Hematopoietic multipotent progenitor cell treated with erythropoietin and hydrocortisone succinate and interleukin-3 and kit ligand, for 4 days (in vitro differentiated cells): ENCODE data around the gene SLC2A4.

Experiments
- DNase-seq: peaks from one replicate; pipeline ENCODE4 v3.0.0-alpha.2; 2015

The SLC2A4 gene

GRCh38 chr17:7307686-7308624, 26.4 kb downstream of the SLC2A4 start:
- peak; percentile 69 for DNase-seq

DNA sequence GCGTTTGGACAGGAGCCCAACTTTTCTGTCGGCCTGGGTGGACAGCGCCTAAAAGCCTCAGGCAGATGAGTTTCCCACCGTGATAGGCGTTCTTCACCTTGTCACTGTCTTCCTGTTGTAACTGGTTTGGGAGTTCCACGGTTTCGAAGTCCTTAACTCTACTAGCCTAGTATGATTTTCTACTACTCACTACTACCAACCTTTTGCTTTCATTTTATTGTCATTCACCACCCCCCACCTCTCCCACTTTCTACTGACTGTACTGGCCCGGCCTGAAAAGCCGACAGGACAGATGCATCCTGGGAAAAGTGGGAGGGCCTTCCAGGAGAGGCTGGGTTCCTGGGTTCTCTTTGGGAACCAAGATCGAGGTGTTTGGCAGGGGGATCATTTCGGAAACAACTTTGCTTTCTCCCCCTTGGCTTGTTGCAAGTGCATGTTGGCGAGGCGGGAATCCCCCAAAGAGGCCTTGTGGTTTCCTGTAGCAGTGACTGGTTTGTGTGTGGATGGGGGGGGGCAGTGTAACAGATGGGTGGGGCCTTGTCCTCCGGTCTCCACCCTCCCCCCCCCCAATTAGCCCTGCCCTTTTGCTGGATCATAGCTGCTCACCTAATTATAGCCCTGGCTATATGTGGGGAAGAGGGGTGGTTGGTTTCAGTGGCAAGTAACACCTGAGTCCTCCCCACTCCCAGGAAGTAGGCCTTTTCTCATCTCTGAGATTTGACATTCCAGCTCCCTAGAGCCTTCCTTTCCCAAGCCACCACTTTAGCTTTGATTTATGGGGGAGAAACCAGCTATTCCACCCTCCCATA, 27.3 kb downstream of the SLC2A4 start:
- DNase-seq, result peak; percentile 93

GRCh38 chr17:7309628-7310027, 28.1 kb downstream of the SLC2A4 start:
- DNase-seq, result no peak

DNA sequence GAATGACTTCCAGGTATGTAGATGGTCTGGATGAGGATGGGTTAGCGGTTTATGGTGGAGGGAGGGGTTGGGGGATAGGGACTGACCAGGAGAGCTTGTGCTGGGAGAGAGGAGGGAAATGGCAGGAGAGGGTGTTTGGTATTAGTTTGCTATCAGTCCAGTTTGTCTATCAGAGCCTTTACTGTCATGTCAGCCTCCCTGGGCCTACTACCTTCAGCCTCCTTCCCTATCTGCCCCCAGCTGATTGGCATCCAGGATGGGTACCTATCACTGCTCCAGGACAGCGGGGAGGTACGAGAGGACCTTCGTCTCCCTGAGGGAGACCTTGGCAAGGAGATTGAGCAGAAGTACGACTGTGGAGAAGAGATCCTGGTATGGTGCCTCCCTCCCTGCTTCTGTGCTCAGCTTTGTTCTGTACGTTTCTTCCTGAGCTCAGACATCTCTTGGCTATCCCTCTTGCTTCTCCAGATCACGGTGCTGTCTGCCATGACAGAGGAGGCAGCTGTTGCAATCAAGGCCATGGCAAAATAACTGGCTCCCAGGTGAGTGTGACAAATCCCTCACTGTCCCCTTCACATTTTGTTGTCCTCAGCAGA, 29.7 kb downstream of the SLC2A4 start:
- DNase-seq, result no peak

GRCh38 chr17:7312432-7313087, 31.0 kb downstream of the SLC2A4 start:
- no peak for DNase-seq

DNA sequence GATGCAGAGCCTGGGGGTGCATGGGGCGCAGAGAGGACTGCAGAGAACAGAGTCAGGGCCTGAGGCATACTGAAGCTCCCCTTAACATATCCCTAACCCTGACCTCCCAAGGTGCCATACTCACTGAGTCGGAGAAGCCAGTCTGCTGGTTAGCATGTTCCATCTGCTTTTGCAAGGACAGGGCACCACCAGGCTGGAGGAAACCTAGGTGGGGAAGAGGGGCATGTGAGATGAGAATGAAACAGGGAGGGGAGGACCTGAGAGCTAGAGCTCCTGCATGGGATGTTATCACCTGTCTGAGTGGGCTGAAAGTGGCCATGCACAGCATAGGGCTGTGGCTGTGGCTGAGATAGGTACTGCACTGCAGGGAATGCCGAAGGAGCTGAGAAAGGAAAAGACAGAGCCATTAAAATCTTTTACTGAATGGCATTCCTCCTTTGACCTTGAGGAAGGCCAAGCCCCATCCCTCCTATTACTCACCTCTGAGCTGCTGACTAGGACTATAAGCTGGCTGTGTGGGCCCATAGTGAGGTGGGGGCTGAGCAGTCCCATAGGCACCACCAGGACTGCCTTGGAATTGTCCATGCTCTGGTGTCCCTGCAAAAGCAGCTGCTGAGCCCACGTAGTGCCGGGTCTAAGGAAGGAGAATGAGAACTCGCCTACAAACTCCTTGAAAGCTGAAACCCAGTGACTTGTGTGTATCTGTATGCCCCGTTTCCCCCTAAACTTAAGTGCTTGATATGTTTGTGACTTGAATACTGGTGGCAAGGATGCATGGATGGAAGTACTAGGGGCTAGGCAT, 31.8 kb downstream of the SLC2A4 start:
- peak; percentile 60 for DNase-seq

- peak; percentile 62 for DNase-seq
Measured at GRCh38 chr17:7313890-7314718, 32.6 kb downstream of the SLC2A4 start.

- peak; percentile 95 for DNase-seq
Measured at GRCh38 chr17:7314719-7315569, 33.4 kb downstream of the SLC2A4 start, which contains the start of gene GPS2. Gene GPS2, minus strand, starts transcription at chr17:7315360. Its CDS starts 308 bp downstream, at chr17:7315052.

- DNase-seq, result no peak
Measured at GRCh38 chr17:7315570-7316235, 34.2 kb downstream of the SLC2A4 start.

GRCh38 chr17:7317161-7317803, 35.8 kb downstream of the SLC2A4 start:
- DNase-seq, result no peak

DNA sequence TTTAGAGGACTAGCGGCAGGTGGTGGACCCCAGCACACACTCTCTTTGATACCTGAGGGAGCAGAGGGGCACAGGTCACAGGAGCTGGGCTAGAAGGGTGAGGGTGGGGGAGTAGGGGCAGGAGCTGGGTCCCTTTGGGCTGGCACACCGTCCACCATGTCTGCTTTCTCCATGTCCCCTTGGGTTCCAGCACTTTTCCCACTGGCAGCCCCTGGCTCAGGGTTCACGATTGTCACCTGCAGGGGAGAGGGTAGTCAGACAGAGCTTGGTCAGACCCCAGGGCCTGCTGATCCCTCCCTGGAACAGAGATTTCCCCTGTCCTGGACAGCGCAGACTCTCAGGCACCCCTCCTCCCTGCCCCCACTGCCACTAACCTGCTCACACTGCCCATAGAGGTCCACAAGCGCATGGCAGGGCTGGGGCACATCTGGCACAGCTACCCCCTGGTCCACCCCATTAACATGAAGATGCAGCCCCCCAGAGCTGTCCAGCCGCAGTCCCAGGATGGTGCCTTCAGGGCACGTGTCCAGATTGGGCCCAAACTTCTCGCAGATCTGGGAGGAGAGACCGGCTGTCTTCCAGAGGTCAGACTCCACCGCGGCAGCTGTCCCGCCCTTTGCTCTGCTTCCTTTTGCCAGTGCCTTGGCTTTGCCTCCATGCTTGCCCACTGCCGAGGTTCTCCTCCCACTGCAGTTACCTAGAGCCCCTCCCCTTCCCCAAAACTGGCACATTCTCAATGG, 36.8 kb downstream of the SLC2A4 start:
- no peak for DNase-seq

DNA sequence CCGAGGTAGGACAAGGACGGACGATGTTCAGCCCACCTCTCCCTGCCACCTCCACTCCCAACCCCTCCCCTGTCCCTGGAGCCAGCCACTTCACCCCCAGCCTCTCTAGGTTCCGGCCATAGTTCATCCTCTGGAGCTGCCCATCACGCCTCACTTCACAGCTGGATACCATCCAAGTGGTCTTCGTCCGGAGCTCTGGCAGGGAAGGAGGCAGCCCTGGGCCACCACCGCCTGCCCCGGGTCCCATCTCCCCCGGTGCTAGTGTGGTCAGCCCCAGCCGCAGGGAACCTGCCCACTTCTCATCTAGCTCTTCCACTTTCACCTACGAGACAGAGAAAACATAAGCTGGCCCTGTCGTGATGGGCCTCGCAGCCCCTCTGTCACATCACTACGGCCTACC, 39.9 kb downstream of the SLC2A4 start:
- no peak for DNase-seq

DNA sequence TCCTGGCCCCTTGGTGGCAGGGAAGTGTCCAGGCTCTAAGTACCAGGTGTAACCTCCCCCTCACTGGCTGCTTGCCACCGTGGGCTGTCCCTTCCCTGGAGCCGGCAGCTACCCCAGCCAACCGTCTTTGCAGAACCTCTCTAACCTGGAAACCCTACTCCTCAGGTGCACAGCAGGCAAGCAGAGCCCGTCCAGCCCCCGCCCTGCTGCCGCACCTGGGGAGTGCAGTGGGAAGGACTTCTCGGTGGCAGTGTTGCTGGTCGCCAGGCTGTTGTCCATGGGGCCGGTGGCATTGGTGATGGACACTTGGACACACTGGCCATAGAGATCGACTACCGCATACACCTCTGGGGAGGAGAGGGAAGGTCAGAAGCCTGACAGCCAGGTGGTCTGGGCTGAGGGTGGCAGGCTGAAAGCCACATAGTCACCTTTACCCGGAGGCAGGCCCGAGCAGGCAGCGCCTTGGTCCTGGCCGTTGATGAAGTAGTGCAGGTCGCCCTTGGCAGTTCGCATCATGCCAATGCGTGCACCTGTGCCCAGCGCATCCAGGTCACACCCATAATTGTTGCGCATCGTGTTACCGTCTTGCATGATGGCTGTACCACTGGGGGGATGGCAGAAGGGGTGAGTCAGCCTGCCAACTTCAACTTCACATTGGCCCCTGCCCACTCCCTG, 41.1 kb downstream of the SLC2A4 start:
- no peak for DNase-seq

DNA sequence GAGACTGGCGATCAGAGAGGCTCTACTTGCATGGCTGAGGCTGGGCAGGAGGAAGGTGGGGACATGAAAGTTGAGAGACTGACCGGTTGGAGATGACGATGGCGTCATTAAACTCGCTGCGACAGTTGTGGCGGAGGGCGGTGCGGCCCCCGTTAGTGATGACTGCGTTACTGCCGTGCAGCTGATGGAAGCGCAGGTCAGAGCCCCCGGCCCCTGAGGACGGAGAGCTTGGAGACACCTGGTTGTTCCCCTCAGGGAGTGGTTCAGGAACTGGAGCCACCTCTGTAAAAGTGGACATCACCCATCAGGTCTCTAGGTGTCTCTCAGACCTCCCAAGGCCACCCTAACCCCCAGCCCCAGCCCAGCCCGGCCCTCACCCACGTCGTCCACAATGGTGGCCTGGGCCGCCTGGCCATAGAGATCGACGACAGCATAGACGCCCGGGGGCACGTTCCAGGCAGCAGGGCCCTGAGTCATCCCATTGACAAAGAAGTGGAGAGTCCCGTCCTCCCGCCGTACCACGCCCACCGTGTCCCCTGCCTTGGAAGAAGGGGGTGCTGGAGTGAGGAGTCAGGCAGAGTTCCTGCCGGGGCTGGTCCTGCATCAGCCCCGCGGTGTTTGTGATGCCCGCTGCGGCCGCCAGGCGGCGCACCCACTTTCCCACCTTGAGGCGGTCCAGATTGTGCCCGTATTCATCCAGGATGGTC, 42.4 kb downstream of the SLC2A4 start:
- DNase-seq, result peak; percentile 55

DNA sequence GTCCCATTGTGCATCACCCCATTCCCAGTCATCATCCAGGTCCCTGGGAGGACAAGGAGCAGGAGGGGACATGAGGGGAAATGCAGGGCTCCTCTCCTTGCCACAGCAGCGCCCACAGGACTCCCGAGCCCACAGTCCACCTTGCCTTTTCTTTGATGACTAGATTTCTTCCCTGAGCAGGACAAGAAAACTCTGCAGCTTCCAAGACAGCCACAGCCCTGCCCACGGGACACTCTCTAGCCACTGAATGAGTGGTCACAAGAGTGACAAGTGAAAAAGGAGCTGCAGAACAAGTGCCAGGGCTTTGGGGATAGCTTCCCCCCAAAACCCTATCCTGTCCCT, 42.9 kb downstream of the SLC2A4 start:
- no peak for DNase-seq

GRCh38 chr17:7325031-7325528, 43.6 kb downstream of the SLC2A4 start:
- DNase-seq, result no peak

- no peak for DNase-seq
Measured at GRCh38 chr17:7326186-7326585, 44.7 kb downstream of the SLC2A4 start.
